NAMALWA (cell line): ENCODE measurements around the gene PRDM8.

Experiments used
- DNase-seq: peaks from one replicate; pipeline ENCODE4 v3.0.0-alpha.2; 2015; ENCODE audit warnings: low spot score

The PRDM8 gene

GRCh38 chr4:80201252-80202151 is 4.2 kb downstream of the PRDM8 start:
- DNase-seq: no peak

GRCh38 chr4:80202190-80202711 is 4.9 kb downstream of the PRDM8 start:
- no peak for DNase-seq

- DNase-seq: no peak
Measured at GRCh38 chr4:80202741-80203553, 5.6 kb downstream of the PRDM8 start.

- DNase-seq: no peak
Measured at GRCh38 chr4:80204433-80205011, 7.2 kb downstream of the PRDM8 start.

- no peak for DNase-seq
Measured at GRCh38 chr4:80206111-80206510, 8.8 kb downstream of the PRDM8 start.

GRCh38 chr4:80206521-80207171 is 9.3 kb downstream of the PRDM8 start:
- DNase-seq: no peak

GRCh38 chr4:80207172-80207583 is 9.9 kb downstream of the PRDM8 start:
- no peak for DNase-seq

- DNase-seq: no peak
Measured at GRCh38 chr4:80207664-80208063, 10.4 kb downstream of the PRDM8 start.

- DNase-seq: no peak
Measured at GRCh38 chr4:80208610-80209339, 11.5 kb downstream of the PRDM8 start.

- DNase-seq: no peak
Measured at GRCh38 chr4:80209340-80209701, 12.0 kb downstream of the PRDM8 start.

GRCh38 chr4:80210549-80210948 is 13.2 kb downstream of the PRDM8 start:
- no peak for DNase-seq

- DNase-seq: no peak
Measured at GRCh38 chr4:80213117-80213815, 16.0 kb downstream of the PRDM8 start.

GRCh38 chr4:80215449-80216052 is 18.2 kb downstream of the PRDM8 start:
- DNase-seq: peak; percentile 47

GRCh38 chr4:80216100-80216761 is 18.9 kb downstream of the PRDM8 start:
- no peak for DNase-seq

- DNase-seq: no peak
Measured at GRCh38 chr4:80219301-80220025, 22.2 kb downstream of the PRDM8 start.

GRCh38 chr4:80220711-80221110 is 23.4 kb downstream of the PRDM8 start:
- DNase-seq: no peak

- peak; percentile 29 for DNase-seq
Measured at GRCh38 chr4:80221161-80221560, 23.9 kb downstream of the PRDM8 start.

GRCh38 chr4:80225595-80225994 is 28.3 kb downstream of the PRDM8 start:
- DNase-seq: no peak

- DNase-seq: no peak
Measured at GRCh38 chr4:80226094-80226493, 28.8 kb downstream of the PRDM8 start.
